MM.1S (cell line): Measurements from ENCODE around the gene DNAJB7.
A peak's percentile ranks its signal among the peaks of the same experiment; 100 is the strongest.

Experiments
- DNase-seq: peaks from one replicate; pipeline ENCODE4 v3.0.0-alpha.2; 2015
- H2AFZ ChIP-seq: fragments of 300-600 bp; sonication (generic); 2 replicates; pipeline ENCODE4 v1.6.0; 2016; ENCODE audit warnings: antibody characterized with exemption, low read length
- H3F3A ChIP-seq: fragments of 300-600 bp; sonication (generic); 2 replicates; pipeline ENCODE4 v1.6.1; 2016; ENCODE audit warnings: mild to moderate bottlenecking, antibody characterized with exemption, low read length, moderate library complexity, mixed read lengths; ENCODE audit not compliant: insufficient read depth
- H3K27ac ChIP-seq: fragments of 300-600 bp; sonication (generic); 2 replicates; pipeline ENCODE4 v1.5.1; 2016; ENCODE audit warnings: mild to moderate bottlenecking, low read length
- H3K27me3 ChIP-seq: fragments of 300-600 bp; sonication (generic); replicated peaks from 2 replicates; pipeline ENCODE4 v1.6.0; 2016; ENCODE audit warnings: low read length; ENCODE audit not compliant: insufficient read depth
- H3K36me3 ChIP-seq: fragments of 300-600 bp; sonication (generic); replicated peaks from 2 replicates; pipeline ENCODE4 v1.6.1; 2016; ENCODE audit warnings: mild to moderate bottlenecking, low read length, mixed read lengths; ENCODE audit not compliant: insufficient read depth
- H3K4me1 ChIP-seq: fragments of 300-600 bp; sonication (generic); 2 replicates; pipeline ENCODE4 v1.6.1; 2016; ENCODE audit warnings: low read length, mixed read lengths
- H3K4me2 ChIP-seq: fragments of 300-600 bp; sonication (generic); 2 replicates; pipeline ENCODE4 v1.6.0; 2016; ENCODE audit warnings: low read depth, low read length
- H3K4me3 ChIP-seq: fragments of 300-600 bp; sonication (generic); 2 replicates; pipeline ENCODE4 v1.5.1; 2016; ENCODE audit warnings: low read length, mixed read lengths
- H3K79me2 ChIP-seq: fragments of 300-600 bp; sonication (generic); 2 replicates; pipeline ENCODE4 v1.6.1; 2016; ENCODE audit warnings: mixed run types, low read length, mixed read lengths
- H3K9ac ChIP-seq: fragments of 300-600 bp; sonication (generic); 2 replicates; pipeline ENCODE4 v1.6.1; 2016; ENCODE audit warnings: low read length, mixed read lengths
- H3K9me2 ChIP-seq: fragments of 300-600 bp; sonication (generic); replicated peaks from 2 replicates; pipeline ENCODE4 v1.6.1; 2016; ENCODE audit warnings: mild to moderate bottlenecking, low read length, mixed read lengths; ENCODE audit not compliant: insufficient read depth
- H3K9me3 ChIP-seq: fragments of 300-600 bp; sonication (generic); replicated peaks from 2 replicates; pipeline ENCODE4 v1.6.1; 2016; ENCODE audit warnings: mild to moderate bottlenecking, low read length, mixed read lengths; ENCODE audit not compliant: insufficient read depth
- H4K20me1 ChIP-seq: fragments of 300-600 bp; sonication (generic); 2 replicates; pipeline ENCODE4 v1.6.1; 2016; ENCODE audit warnings: mild to moderate bottlenecking, low read length, moderate library complexity, mixed read lengths; ENCODE audit not compliant: insufficient read depth
- EZH2 ChIP-seq: fragments of 300-600 bp; sonication (generic); optimal IDR thresholded peaks from 2 replicates; pipeline ENCODE3; 2017; ENCODE audit warnings: low read depth, mild to moderate bottlenecking, antibody characterized with exemption, low read length, mixed read lengths
- EZH2phosphoT487 ChIP-seq: fragments of 300-600 bp; sonication (generic); IDR thresholded peaks from 2 replicates; pipeline ENCODE4 v1.6.1; 2018; ENCODE audit warnings: antibody characterized with exemption, low read length
- TF ChIP-seq, protein P1 (sequence below): fragments of 300-600 bp; sonication (generic); IDR thresholded peaks from 2 replicates; pipeline ENCODE4 v1.5.1; 2016; ENCODE audit warnings: antibody characterized with exemption, low read length, mixed read lengths

The DNAJB7 gene

DNA sequence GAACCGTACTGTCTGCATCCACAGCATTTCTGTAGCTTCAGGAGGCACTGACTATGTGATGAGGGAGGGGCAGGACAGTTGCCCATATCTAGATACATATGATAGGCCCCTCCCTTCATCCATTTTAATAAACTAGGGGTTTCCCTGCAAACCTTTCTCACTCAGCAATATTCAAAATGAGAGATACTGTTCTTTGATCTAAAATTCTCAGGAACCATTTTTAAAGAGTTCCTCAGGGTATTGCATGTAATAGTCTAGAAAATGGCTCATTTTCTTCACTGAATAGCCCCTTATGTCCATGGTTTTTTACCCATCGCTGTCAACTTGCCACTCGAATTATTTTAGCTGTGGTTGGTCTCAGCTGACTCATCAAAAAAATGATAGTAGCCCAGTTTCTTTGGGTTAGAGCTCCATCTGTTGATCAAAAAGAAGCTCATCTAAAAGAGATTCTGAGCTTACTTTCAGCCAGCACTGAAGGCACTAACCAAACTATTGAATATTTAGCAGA lies 37.0 kb upstream of the DNAJB7 start:
- H3K27ac ChIP-seq = no peak overlapping the region
- H3K36me3 ChIP-seq = no peaks in the 10 kb centered on the region
- peak; percentile 75 for DNase-seq
- 0 out of 2 replicates have a peak, but pooled peaks cover 4% of the 10 kb centered on the region for H3F3A ChIP-seq
- no peaks in the 10 kb centered on the region for H3K27me3 ChIP-seq
- H3K79me2 ChIP-seq = no peaks in the 10 kb centered on the region
- H3K4me1 ChIP-seq = no peaks in the 10 kb centered on the region
- H3K9ac ChIP-seq = no peak overlapping the region; the same call in 1 of the 2 replicates
- H3K9me2 ChIP-seq = no peaks in the 10 kb centered on the region
- 0 out of 2 replicates have a peak overlapping the region, but pooled peaks have one; percentile 8 for H3K4me3 ChIP-seq
- H4K20me1 ChIP-seq = no peaks in the 10 kb centered on the region
- peak overlapping the region; percentile 35; the same call in 1 of the 2 replicates for H3K4me2 ChIP-seq
- peak overlapping the region; percentile 14; the same call in 1 of the 2 replicates for H2AFZ ChIP-seq
- TF ChIP-seq, protein P1, sequence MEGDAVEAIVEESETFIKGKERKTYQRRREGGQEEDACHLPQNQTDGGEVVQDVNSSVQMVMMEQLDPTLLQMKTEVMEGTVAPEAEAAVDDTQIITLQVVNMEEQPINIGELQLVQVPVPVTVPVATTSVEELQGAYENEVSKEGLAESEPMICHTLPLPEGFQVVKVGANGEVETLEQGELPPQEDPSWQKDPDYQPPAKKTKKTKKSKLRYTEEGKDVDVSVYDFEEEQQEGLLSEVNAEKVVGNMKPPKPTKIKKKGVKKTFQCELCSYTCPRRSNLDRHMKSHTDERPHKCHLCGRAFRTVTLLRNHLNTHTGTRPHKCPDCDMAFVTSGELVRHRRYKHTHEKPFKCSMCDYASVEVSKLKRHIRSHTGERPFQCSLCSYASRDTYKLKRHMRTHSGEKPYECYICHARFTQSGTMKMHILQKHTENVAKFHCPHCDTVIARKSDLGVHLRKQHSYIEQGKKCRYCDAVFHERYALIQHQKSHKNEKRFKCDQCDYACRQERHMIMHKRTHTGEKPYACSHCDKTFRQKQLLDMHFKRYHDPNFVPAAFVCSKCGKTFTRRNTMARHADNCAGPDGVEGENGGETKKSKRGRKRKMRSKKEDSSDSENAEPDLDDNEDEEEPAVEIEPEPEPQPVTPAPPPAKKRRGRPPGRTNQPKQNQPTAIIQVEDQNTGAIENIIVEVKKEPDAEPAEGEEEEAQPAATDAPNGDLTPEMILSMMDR = peak; percentile 69
- TF ChIP-seq EZH2 (no peak), EZH2phosphoT487 (no peak)
- no peaks in the 10 kb centered on the region for H3K9me3 ChIP-seq

DNA sequence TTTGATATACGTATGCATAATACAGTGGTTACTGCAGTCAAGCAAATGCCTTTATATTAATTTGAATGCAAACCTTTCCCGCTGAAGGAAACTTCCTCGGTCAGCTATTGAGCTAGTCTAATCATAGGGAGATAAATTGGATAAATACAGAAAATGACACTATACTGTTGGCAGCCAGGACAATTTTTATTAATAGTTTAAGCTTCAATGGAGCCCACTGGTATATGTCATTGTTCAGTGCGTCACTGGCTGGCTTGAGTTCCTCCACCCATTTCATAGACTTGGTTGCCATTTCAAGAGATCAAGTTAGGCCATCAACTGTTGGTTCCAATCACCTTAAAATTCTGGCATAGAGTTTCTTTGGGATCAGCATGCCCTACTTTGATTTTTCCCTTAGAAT lies 32.5 kb upstream of the DNAJB7 start:
- no peak for TF ChIP-seq EZH2phosphoT487
- TF ChIP-seq, protein P1 = no peak
- TF ChIP-seq EZH2 = no peak
- Histone ChIP-seq H3K36me3 (no peaks in the 10 kb centered on the region), H3K4me2 (no peak overlapping the region), H3K27ac (no peak overlapping the region), H3K9ac (no peak overlapping the region), H3K4me3 (no peak overlapping the region), H3K79me2 (no peaks in the 10 kb centered on the region), H3K27me3 (no peaks in the 10 kb centered on the region), H3K9me3 (no peaks in the 10 kb centered on the region), H3K9me2 (no peaks in the 10 kb centered on the region), H2AFZ (no peak overlapping the region), H4K20me1 (no peaks in the 10 kb centered on the region), H3F3A (0 out of 2 replicates have a peak, but pooled peaks cover 4% of the 10 kb centered on the region), H3K4me1 (no peaks in the 10 kb centered on the region)
- no peak for DNase-seq

DNA sequence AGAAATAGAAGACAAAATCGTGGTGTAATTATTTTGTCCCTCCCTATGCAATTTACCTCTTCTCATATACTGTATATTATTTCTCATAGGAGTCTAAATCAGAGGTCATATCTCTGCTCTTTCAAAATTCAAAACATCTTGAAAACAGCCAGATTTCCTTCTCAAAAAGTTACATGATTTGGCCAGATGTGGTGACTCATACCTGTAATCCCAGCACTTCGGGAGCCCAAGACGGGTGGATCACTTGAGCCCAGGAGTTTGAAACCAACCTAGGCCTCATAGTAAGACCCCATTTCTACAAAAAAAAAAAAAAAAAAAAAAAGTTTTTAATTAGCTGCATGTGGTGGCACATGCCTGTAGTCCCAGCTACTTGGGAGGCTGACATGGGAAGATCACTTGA lies 29.0 kb upstream of the DNAJB7 start:
- Histone ChIP-seq H4K20me1 (no peaks in the 10 kb centered on the region), H2AFZ (no peak overlapping the region), H3K9ac (no peak overlapping the region), H3K4me3 (no peak overlapping the region), H3K36me3 (peaks cover 4% of the 10 kb centered on the region; the same call in 1 of the 2 replicates), H3K79me2 (no peaks in the 10 kb centered on the region), H3K27ac (no peak overlapping the region), H3K4me2 (no peak overlapping the region), H3F3A (no peaks in the 10 kb centered on the region), H3K27me3 (no peaks in the 10 kb centered on the region), H3K4me1 (no peaks in the 10 kb centered on the region), H3K9me3 (no peaks in the 10 kb centered on the region), H3K9me2 (no peaks in the 10 kb centered on the region)
- TF ChIP-seq, protein P1 = no peak
- TF ChIP-seq EZH2phosphoT487 (no peak), EZH2 (no peak)
- no peak for DNase-seq
